ENCODE data around the gene PCMTD2.

Gene PCMTD2

GRCh38 chr20:64254571-64255360, 782 bp upstream of the PCMTD2 start:
- POLR2A ChIA-PET, result no interaction called here
- DNase-seq, result no peak

GRCh38 chr20:64256282-64256935, 861 bp downstream of the PCMTD2 start:
- peaks cover 4 to 34% (median 22%) of the 10 kb centered on the region in 4 experiments for H3K4me1 ChIP-seq (ENCODE audit: control extremely low read depth in 1 of 4, control insufficient read depth in 4 of 4, insufficient read depth in 4 of 4, low read length in 3 of 4)

More at GRCh38 chr20:64254571-64255360, 782 bp upstream of the PCMTD2 start:
- Histone ChIP-seq H3K27ac (ENCODE audit: insufficient read depth in 1 of 2, low read depth in 1 of 2, low read length in 2 of 2, poor library complexity in 1 of 2, severe bottlenecking in 2 of 2) (peak overlapping the region in 1 of 2 experiments; percentile 17), H3K9me3 (ENCODE audit: control extremely low read depth in 1 of 5, control insufficient read depth in 4 of 5, insufficient read depth in 2 of 5, low read depth in 1 of 5, low read length in 4 of 5) (no peaks in the 10 kb centered on the region), H3K4me1 (ENCODE audit: control extremely low read depth in 1 of 4, control insufficient read depth in 4 of 4, insufficient read depth in 4 of 4, low read length in 3 of 4) (peaks cover 4 to 27% (median 18%) of the 10 kb centered on the region in 4 experiments), H3K36me3 (ENCODE audit: control insufficient read depth in 4 of 4, insufficient read depth in 4 of 4, low read length in 3 of 4) (no peaks in the 10 kb centered on the region), H3K27me3 (replicated peaks in 2 of 5; ENCODE audit: control insufficient read depth in 4 of 5, insufficient read depth in 5 of 5, low read length in 4 of 5) (peaks cover 0 to 5% (median 0%) of the 10 kb centered on the region in 5 experiments), H3K4me3 (ENCODE audit: control insufficient read depth in 1 of 7, extremely low read depth in 1 of 7, insufficient read depth in 4 of 7, low read depth in 2 of 7, low read length in 6 of 7) (peak overlapping the region in 6 of 7 experiments; percentile 38 to 90 (median 70))
- 79% methylated on average over 28 of the region's 28 CpGs for WGBS (ENCODE audit: insufficient coverage)
- CTCF ChIA-PET, result interaction anchor here (0.9 kb wide), 1 partner anchor 24 kb away, joined by 3 read pairs; no protein-coding TSS in a partner anchor

GRCh38 chr20:64257107-64257757, 1.7 kb downstream of the PCMTD2 start:
- H3K4me1 ChIP-seq (ENCODE audit: control extremely low read depth in 1 of 4, control insufficient read depth in 4 of 4, insufficient read depth in 4 of 4, low read length in 3 of 4), result peaks cover 4 to 34% (median 22%) of the 10 kb centered on the region in 4 experiments
- WGBS (ENCODE audit: insufficient coverage), result 100% methylated on average over 5 of the region's 13 CpGs
- ChIA-PET POLR2A (no interaction called here), CTCF (interaction anchor here (0.9 to 1.6 kb wide), 2 partner anchors 10 to 21 kb away, joined by 3 read pairs; no protein-coding TSS in a partner anchor)
- peaks cover 0 to 11% (median 5%) of the 10 kb centered on the region in 4 experiments for H3K36me3 ChIP-seq (ENCODE audit: control insufficient read depth in 4 of 4, insufficient read depth in 4 of 4, low read length in 3 of 4)
- H3K4me3 ChIP-seq (ENCODE audit: control insufficient read depth in 1 of 7, extremely low read depth in 1 of 7, insufficient read depth in 4 of 7, low read depth in 2 of 7, low read length in 6 of 7), result peak overlapping the region in 4 of 7 experiments; percentile 81 to 90 (median 85)
- no peak for DNase-seq
- H3K27ac ChIP-seq (ENCODE audit: insufficient read depth in 1 of 2, low read depth in 1 of 2, low read length in 2 of 2, poor library complexity in 1 of 2, severe bottlenecking in 2 of 2), result no peak overlapping the region
- peaks cover 0 to 2% (median 0%) of the 10 kb centered on the region in 5 experiments for H3K27me3 ChIP-seq (replicated peaks in 2 of 5; ENCODE audit: control insufficient read depth in 4 of 5, insufficient read depth in 5 of 5, low read length in 4 of 5)
- H3K9me3 ChIP-seq (ENCODE audit: control extremely low read depth in 1 of 5, control insufficient read depth in 4 of 5, insufficient read depth in 2 of 5, low read depth in 1 of 5, low read length in 4 of 5), result no peaks in the 10 kb centered on the region

More at GRCh38 chr20:64256282-64256935, 861 bp downstream of the PCMTD2 start:
- DNase-seq, result no peak
- ChIA-PET CTCF (interaction anchor here (1.2 to 1.6 kb wide), 3 partner anchors 10 to 26 kb away, joined by 3 read pairs; no protein-coding TSS in a partner anchor), POLR2A (no interaction called here)
- H3K4me3 ChIP-seq (ENCODE audit: control insufficient read depth in 1 of 7, extremely low read depth in 1 of 7, insufficient read depth in 4 of 7, low read depth in 2 of 7, low read length in 6 of 7), result peak overlapping the region; percentile 60 to 90 (median 81)
- peaks cover 0 to 6% (median 2%) of the 10 kb centered on the region in 4 experiments for H3K36me3 ChIP-seq (ENCODE audit: control insufficient read depth in 4 of 4, insufficient read depth in 4 of 4, low read length in 3 of 4)
- H3K27me3 ChIP-seq (replicated peaks in 2 of 5; ENCODE audit: control insufficient read depth in 4 of 5, insufficient read depth in 5 of 5, low read length in 4 of 5), result peaks cover 0 to 2% (median 0%) of the 10 kb centered on the region in 5 experiments
- peak overlapping the region; percentile 4 to 73 for H3K27ac ChIP-seq (ENCODE audit: insufficient read depth in 1 of 2, low read depth in 1 of 2, low read length in 2 of 2, poor library complexity in 1 of 2, severe bottlenecking in 2 of 2)
- WGBS (ENCODE audit: insufficient coverage), result 51% methylated on average over 9 of the region's 15 CpGs
- H3K9me3 ChIP-seq (ENCODE audit: control extremely low read depth in 1 of 5, control insufficient read depth in 4 of 5, insufficient read depth in 2 of 5, low read depth in 1 of 5, low read length in 4 of 5), result no peaks in the 10 kb centered on the region

- ChIA-PET POLR2A (no interaction called here), CTCF (interaction anchor here (0.9 to 1.6 kb wide), 2 partner anchors 11 to 20 kb away, joined by 3 read pairs; no protein-coding TSS in a partner anchor)
- Histone ChIP-seq H3K9me3 (ENCODE audit: control extremely low read depth in 1 of 5, control insufficient read depth in 4 of 5, insufficient read depth in 2 of 5, low read depth in 1 of 5, low read length in 4 of 5) (no peaks in the 10 kb centered on the region), H3K4me3 (ENCODE audit: control insufficient read depth in 1 of 7, extremely low read depth in 1 of 7, insufficient read depth in 4 of 7, low read depth in 2 of 7, low read length in 6 of 7) (no peak overlapping the region), H3K27me3 (replicated peaks in 2 of 5; ENCODE audit: control insufficient read depth in 4 of 5, insufficient read depth in 5 of 5, low read length in 4 of 5) (peaks cover 0 to 2% (median 0%) of the 10 kb centered on the region in 5 experiments), H3K4me1 (ENCODE audit: control extremely low read depth in 1 of 4, control insufficient read depth in 4 of 4, insufficient read depth in 4 of 4, low read length in 3 of 4) (peaks cover 4 to 34% (median 22%) of the 10 kb centered on the region in 4 experiments), H3K36me3 (ENCODE audit: control insufficient read depth in 4 of 4, insufficient read depth in 4 of 4, low read length in 3 of 4) (peaks cover 3 to 18% (median 10%) of the 10 kb centered on the region in 4 experiments), H3K27ac (ENCODE audit: insufficient read depth in 1 of 2, low read depth in 1 of 2, low read length in 2 of 2, poor library complexity in 1 of 2, severe bottlenecking in 2 of 2) (no peak overlapping the region)
- WGBS (ENCODE audit: insufficient coverage), result 97% methylated on average over 5 of the region's 9 CpGs
- DNase-seq, result no peak
These were observed 2.7 kb downstream of the PCMTD2 start for GRCh38 chr20:64258071-64258823.

- 85% methylated on average over 6 of the region's 6 CpGs for WGBS (ENCODE audit: insufficient coverage)
- no peak overlapping the region for H3K4me3 ChIP-seq (ENCODE audit: control insufficient read depth in 1 of 7, extremely low read depth in 1 of 7, insufficient read depth in 4 of 7, low read depth in 2 of 7, low read length in 6 of 7)
- ChIA-PET CTCF (interaction anchor here (0.7 kb wide), 1 partner anchor 16 kb away, joined by 3 read pairs; no protein-coding TSS in a partner anchor), POLR2A (no interaction called here)
- H3K27ac ChIP-seq (ENCODE audit: insufficient read depth in 1 of 2, low read depth in 1 of 2, low read length in 2 of 2, poor library complexity in 1 of 2, severe bottlenecking in 2 of 2), result no peak overlapping the region
- DNase-seq, result no peak
- no peaks in the 10 kb centered on the region for H3K9me3 ChIP-seq (ENCODE audit: control extremely low read depth in 1 of 5, control insufficient read depth in 4 of 5, insufficient read depth in 2 of 5, low read depth in 1 of 5, low read length in 4 of 5)
- peaks cover 4 to 29% (median 20%) of the 10 kb centered on the region in 4 experiments for H3K4me1 ChIP-seq (ENCODE audit: control extremely low read depth in 1 of 4, control insufficient read depth in 4 of 4, insufficient read depth in 4 of 4, low read length in 3 of 4)
- peaks cover 3 to 24% (median 16%) of the 10 kb centered on the region in 4 experiments for H3K36me3 ChIP-seq (ENCODE audit: control insufficient read depth in 4 of 4, insufficient read depth in 4 of 4, low read length in 3 of 4)
- H3K27me3 ChIP-seq (replicated peaks in 2 of 5; ENCODE audit: control insufficient read depth in 4 of 5, insufficient read depth in 5 of 5, low read length in 4 of 5), result no peaks in the 10 kb centered on the region
These were observed 4.7 kb downstream of the PCMTD2 start for GRCh38 chr20:64260239-64260638.

- Histone ChIP-seq H3K36me3 (ENCODE audit: control insufficient read depth in 4 of 4, insufficient read depth in 4 of 4, low read length in 3 of 4) (peaks cover 3 to 30% (median 20%) of the 10 kb centered on the region in 4 experiments), H3K4me1 (ENCODE audit: control extremely low read depth in 1 of 4, control insufficient read depth in 4 of 4, insufficient read depth in 4 of 4, low read length in 3 of 4) (peaks cover 2 to 25% (median 16%) of the 10 kb centered on the region in 4 experiments), H3K27ac (ENCODE audit: insufficient read depth in 1 of 2, low read depth in 1 of 2, low read length in 2 of 2, poor library complexity in 1 of 2, severe bottlenecking in 2 of 2) (no peak overlapping the region), H3K27me3 (replicated peaks in 2 of 5; ENCODE audit: control insufficient read depth in 4 of 5, insufficient read depth in 5 of 5, low read length in 4 of 5) (no peaks in the 10 kb centered on the region), H3K4me3 (ENCODE audit: control insufficient read depth in 1 of 7, extremely low read depth in 1 of 7, insufficient read depth in 4 of 7, low read depth in 2 of 7, low read length in 6 of 7) (no peak overlapping the region), H3K9me3 (ENCODE audit: control extremely low read depth in 1 of 5, control insufficient read depth in 4 of 5, insufficient read depth in 2 of 5, low read depth in 1 of 5, low read length in 4 of 5) (no peaks in the 10 kb centered on the region)
- 57% methylated on average over 9 of the region's 9 CpGs for WGBS (ENCODE audit: insufficient coverage)
- peak in 1 of 3 donors; percentile 13 for DNase-seq
- CTCF ChIA-PET, result no interaction called here
- POLR2A ChIA-PET, result no interaction called here
These were observed 5.6 kb downstream of the PCMTD2 start for GRCh38 chr20:64261138-64261537.

All from common myeloid progenitor, CD34-positive (primary cell).